IMR-90 (cell line): ENCODE data around the gene CLDN24. TPM values are rescaled to one million over a fixed set of nuclear protein-coding genes. Genes with fewer than 3 reads are reported as not detected.

ENCODE experiments used
- ATAC-seq: fragments of 200-7000 bp; cut with Tn5 transposase; 2 replicates; pipeline ENCODE4 v1.9.1; 2020; ENCODE audit warnings: low read depth, mild to moderate bottlenecking, moderate library complexity
- BruUV-seq: library from RNA; stranded (reverse); fragments of 400-500 nt; replicated peaks from 2 replicates; lab custom pipeline; 2021; lab: Mats Ljungman, UMichigan
- CTCF ChIA-PET: fragments of 300-600 bp; formaldehyde crosslinking; extraction: SDS; loops from one replicate; lab custom pipeline; 2021; ENCODE audit warnings: antibody characterized with exemption; lab: Yijun Ruan, JAX
- POLR2A ChIA-PET: fragments of 300-600 bp; sonication (Branson Sonifier 250); formaldehyde crosslinking; loops from one replicate; lab custom pipeline; 2022; ENCODE audit warnings: antibody characterized with exemption; ENCODE audit not compliant: unreplicated experiment; lab: Charles Lee
- DNase-seq: peaks from one replicate; pipeline ENCODE4 v3.0.0; 2013
- H2AFZ ChIP-seq: replicated peaks from 2 replicates; pipeline ENCODE3; 2013; ENCODE audit warnings: low read length, mild to moderate bottlenecking; ENCODE audit not compliant: poor library complexity
- H2AK5ac ChIP-seq: 2 replicates; pipeline ENCODE4 v1.6.1; 2013; ENCODE audit warnings: low read depth, low read length, inconsistent platforms
- H2AK9ac ChIP-seq: replicated peaks from 2 replicates; pipeline ENCODE3; 2013; ENCODE audit warnings: mild to moderate bottlenecking, low read depth, low read length, moderate library complexity; ENCODE audit not compliant: poor library complexity
- H2BK120ac ChIP-seq: 2 replicates; pipeline ENCODE4 v1.6.1; 2013; ENCODE audit warnings: low read depth, low read length, inconsistent platforms
- H2BK15ac ChIP-seq: 3 replicates; pipeline ENCODE4 v1.6.1; 2013; ENCODE audit warnings: low read depth, low read length, inconsistent platforms
- H2BK20ac ChIP-seq: 2 replicates; pipeline ENCODE4 v1.6.1; 2013; ENCODE audit warnings: low read depth, mild to moderate bottlenecking, inconsistent platforms, low read length, moderate library complexity
- H2BK5ac ChIP-seq: 2 replicates; pipeline ENCODE4 v1.6.1; 2013; ENCODE audit warnings: mild to moderate bottlenecking, low read depth, low read length, inconsistent platforms; ENCODE audit not compliant: poor library complexity, severe bottlenecking
- H3K14ac ChIP-seq: replicated peaks from 2 replicates; pipeline ENCODE4 v1.6.1; 2013; ENCODE audit warnings: low read depth, low read length, inconsistent platforms
- H3K18ac ChIP-seq: 2 replicates; pipeline ENCODE4 v1.6.1; 2013; ENCODE audit warnings: low read depth, low read length, control low read depth
- H3K23ac ChIP-seq: 2 replicates; pipeline ENCODE4 v1.6.1; 2013; ENCODE audit warnings: low read depth, low read length, inconsistent platforms
- H3K27ac ChIP-seq: 2 replicates; pipeline ENCODE4 v1.5.1; 2013; ENCODE audit warnings: mild to moderate bottlenecking, control low read depth, low read length; ENCODE audit not compliant: insufficient read depth
- H3K27me3 ChIP-seq: 2 replicates; pipeline ENCODE4 v1.6.1; 2013; ENCODE audit warnings: low read length; ENCODE audit not compliant: control insufficient read depth, insufficient read depth
- H3K36me3 ChIP-seq: 2 replicates; pipeline ENCODE4 v1.6.1; 2013; ENCODE audit warnings: low read length, mixed read lengths; ENCODE audit not compliant: control insufficient read depth, insufficient read depth
- H3K4ac ChIP-seq: 2 replicates; pipeline ENCODE4 v1.6.1; 2013; ENCODE audit warnings: low read depth, low read length, inconsistent platforms
- H3K4me1 ChIP-seq: 2 replicates; pipeline ENCODE4 v1.6.1; 2013; ENCODE audit warnings: low read length, mixed read lengths; ENCODE audit not compliant: control insufficient read depth, insufficient read depth
- H3K4me2 ChIP-seq: 2 replicates; pipeline ENCODE4 v1.6.1; 2013; ENCODE audit warnings: low read depth, mild to moderate bottlenecking, control low read depth, low read length, moderate library complexity
- H3K4me3 ChIP-seq: 2 replicates; pipeline ENCODE4 v1.5.1; 2013; ENCODE audit warnings: low read depth, mild to moderate bottlenecking, control low read depth, low read length, moderate library complexity; ENCODE audit not compliant: insufficient read depth
- H3K56ac ChIP-seq: 2 replicates; pipeline ENCODE4 v1.6.1; 2013; ENCODE audit warnings: low read length, inconsistent platforms; ENCODE audit not compliant: insufficient read depth; ENCODE audit errors: extremely low read depth
- H3K79me1 ChIP-seq, 2 experiments: 2 replicates each; pipeline ENCODE4 v1.6.1; 2013; ENCODE audit warnings: low read length in 2 of 2, inconsistent platforms in 1 of 2, low read depth in 1 of 2
- H3K9ac ChIP-seq: 2 replicates; pipeline ENCODE4 v1.6.1; 2013; ENCODE audit warnings: low read depth, low read length, control low read depth
- H3K9me1 ChIP-seq: 2 replicates; pipeline ENCODE4 v1.6.1; 2013; ENCODE audit warnings: low read length, inconsistent platforms; ENCODE audit not compliant: insufficient read depth
- H3K9me3 ChIP-seq: 2 replicates; pipeline ENCODE4 v1.6.1; 2013; ENCODE audit warnings: low read length; ENCODE audit not compliant: control insufficient read depth, insufficient read depth
- H4K20me1 ChIP-seq: 2 replicates; pipeline ENCODE4 v1.6.1; 2013; ENCODE audit warnings: low read length, inconsistent platforms; ENCODE audit not compliant: insufficient read depth
- H4K5ac ChIP-seq: 2 replicates; pipeline ENCODE4 v1.6.1; 2013; ENCODE audit warnings: mild to moderate bottlenecking, low read depth, low read length, control low read depth
- H4K8ac ChIP-seq, 2 experiments: 2 replicates each; pipeline ENCODE4 v1.6.1; 2013; ENCODE audit warnings: low read depth in 2 of 2, low read length in 2 of 2, control low read depth in 1 of 2, inconsistent platforms in 1 of 2
- H4K91ac ChIP-seq: 2 replicates; pipeline ENCODE4 v1.6.1; 2013; ENCODE audit warnings: low read depth, low read length, inconsistent platforms; ENCODE audit not compliant: insufficient read depth
- CEBPB ChIP-seq: IDR thresholded peaks from 2 replicates; pipeline ENCODE4 v1.6.1; 2012; ENCODE audit warnings: low read depth, low read length, improper control_type of control experiment
- CHD1 ChIP-seq: IDR thresholded peaks from 2 replicates; pipeline ENCODE4 v1.6.1; 2012; ENCODE audit warnings: low read depth, low read length, improper control_type of control experiment
- CTCF ChIP-seq: conservative IDR thresholded peaks from 2 replicates; pipeline ENCODE4 v1.5.1; 2012; ENCODE audit warnings: mild to moderate bottlenecking, low read depth, low read length, improper control_type of control experiment
- ELK1 ChIP-seq: fragments of 150-350 bp; IDR thresholded peaks from 2 replicates; pipeline ENCODE4 v1.6.1; 2016; ENCODE audit warnings: low read depth, mild to moderate bottlenecking, low read length, moderate library complexity, borderline replicate concordance
- FOS ChIP-seq: fragments of 150-350 bp; IDR thresholded peaks from 2 replicates; pipeline ENCODE4 v1.6.1; 2016; ENCODE audit warnings: low read depth, low read length
- MAFK ChIP-seq: IDR thresholded peaks from 2 replicates; pipeline ENCODE4 v1.6.1; 2012; ENCODE audit warnings: low read depth, low read length, improper control_type of control experiment
- MAZ ChIP-seq: IDR thresholded peaks from 2 replicates; pipeline ENCODE4 v1.6.1; 2012; ENCODE audit warnings: low read depth, mild to moderate bottlenecking, low read length, improper control_type of control experiment, moderate library complexity, borderline replicate concordance
- MXI1 ChIP-seq: IDR thresholded peaks from 2 replicates; pipeline ENCODE4 v1.6.1; 2012; ENCODE audit warnings: low read depth, mild to moderate bottlenecking, low read length, moderate library complexity, borderline replicate concordance
- NFE2L2 ChIP-seq: fragments of 150-350 bp; IDR thresholded peaks from 2 replicates; pipeline ENCODE4 v1.6.1; 2016; ENCODE audit warnings: low read depth, mild to moderate bottlenecking, low read length
- POLR2A ChIP-seq: IDR thresholded peaks from 2 replicates; pipeline ENCODE4 v1.6.1; 2012; ENCODE audit warnings: mild to moderate bottlenecking, low read depth, low read length
- RAD21 ChIP-seq: IDR thresholded peaks from 2 replicates; pipeline ENCODE4 v1.6.1; 2012; ENCODE audit warnings: low read length, improper control_type of control experiment
- RFX5 ChIP-seq: IDR thresholded peaks from 2 replicates; pipeline ENCODE4 v1.8.0; 2012; ENCODE audit warnings: low read depth, mild to moderate bottlenecking, low read length, moderate library complexity
- SMC3 ChIP-seq: fragments of 150-350 bp; IDR thresholded peaks from 2 replicates; pipeline ENCODE4 v1.6.1; 2016; ENCODE audit warnings: low read depth, mild to moderate bottlenecking, antibody characterized with exemption, low read length, moderate library complexity
- USF2 ChIP-seq: fragments of 150-350 bp; IDR thresholded peaks from 2 replicates; pipeline ENCODE4 v1.6.1; 2017; ENCODE audit warnings: mild to moderate bottlenecking, antibody characterized with exemption, low read length, low read depth
- WGBS, 2 experiments: methylation state at CpG; one replicate each; pipeline versions ENCODE4 v1.1.5 to v1.1.7; 2013; ENCODE audit warnings: missing lambda C conversion rate in 2 of 2; ENCODE audit not compliant: insufficient read length in 1 of 2; ENCODE audit errors: extremely low coverage in 2 of 2; 5-methylcytosine and 5-hydroxymethylcytosine counted together
- dilution Hi-C: fragments of 300-500 bp; cut with HindIII; formaldehyde crosslinking; loops from one replicate; pipeline ENCODE4 v1.14.3; 2018; ENCODE audit warnings: low sequenced_read_pairs; ENCODE audit not compliant: unreplicated experiment
- in situ Hi-C: fragments of 300-500 bp; cut with MboI; formaldehyde crosslinking; loops from 3 replicates; pipeline ENCODE4 v1.14.3; 2019; ENCODE audit warnings: low sequenced_read_pairs, inconsistent platforms, mixed read lengths
- intact Hi-C: fragments of 100-400 bp; cut with micrococcal nuclease; formaldehyde crosslinking; loops from 2 replicates; pipeline ENCODE4 v1.10.0; 2022
- polyA plus RNA-seq, 3 experiments: library from polyadenylated mRNA; depleted of rRNA; stranded (reverse); fragments of >200 nt; gene quantifications; 2 replicates each; pipeline ENCODE4 v1.2.3, GENCODE V29; 2012; ENCODE audit warnings: low replicate concordance in 1 of 3
- total RNA-seq: library from RNA; depleted of rRNA; stranded (reverse); fragments of >200 nt; gene quantifications from 2 replicates; pipeline ENCODE4 v1.2.3, GENCODE V29; 2012

CLDN24 gene
- total and polyA plus RNA-seq, 2 of the 4 experiments (the other 2 are of a cell fraction): not detected

GRCh38 chr4:183289688-183290087 is 32.5 kb downstream of the CLDN24 start:
- intact Hi-C loops: no loop called here
- Histone ChIP-seq H3K27ac (no peak overlapping the region), H2AFZ (no peak overlapping the region), H2BK15ac (no peak overlapping the region), H3K9me1 (peaks cover 13% of the 10 kb centered on the region), H3K27me3 (no peaks in the 10 kb centered on the region), H3K36me3 (peaks cover 40% of the 10 kb centered on the region), H2AK9ac (peak overlapping the region; percentile 47), H2BK120ac (no peak overlapping the region), H3K79me1 (peaks cover 0 to 17% of the 10 kb centered on the region in 2 experiments; a peak in 2 of 4 replicates), H3K23ac (no peak overlapping the region), H4K5ac (no peak overlapping the region), H3K18ac (no peak overlapping the region), H3K4me1 (peaks cover 5% of the 10 kb centered on the region), H3K9ac (no peak overlapping the region), H2BK5ac (no peak overlapping the region), H4K91ac (no peak overlapping the region), H3K56ac (no peak overlapping the region), H3K4me3 (no peak overlapping the region), H3K4ac (no peak overlapping the region), H4K20me1 (peaks cover 4% of the 10 kb centered on the region; the same call in 1 of the 2 replicates), H2BK20ac (no peak overlapping the region), H3K9me3 (no peaks in the 10 kb centered on the region), H2AK5ac (no peak overlapping the region), H3K14ac (no peak overlapping the region), H4K8ac (no peak overlapping the region), H3K4me2 (no peak overlapping the region)
- CTCF ChIA-PET: no interaction called here
- ATAC-seq (no peak), DNase-seq (no peak)
- BruUV-seq: no TSS peak
- dilution Hi-C loops: no loop called here
- TF ChIP-seq RFX5 (no peak), CHD1 (no peak), SMC3 (no peak), NFE2L2 (no peak), MXI1 (no peak), MAFK (no peak), USF2 (no peak), CTCF (no peak), ELK1 (no peak), RAD21 (no peak), FOS (no peak), CEBPB (no peak), MAZ (no peak), POLR2A (no peak)
- WGBS, 2 experiments: no CpG with 5 or more reads among the region's 5 CpGs
- in situ Hi-C loops: no loop called here
- POLR2A ChIA-PET: no interaction called here
